HG03280 (cell line): ENCODE results near the gene ZNF521.

Experiments used
- ATAC-seq: cut with Tn5 transposase; IDR thresholded peaks from one replicate; pipeline ENCODE4 v1.9.1; 2021; ENCODE audit warnings: mild to moderate bottlenecking, moderate library complexity; ENCODE audit not compliant: unreplicated experiment

The ZNF521 gene

GRCh38 chr18:25230658-25231326 lies 121.2 kb downstream of the ZNF521 start:
- no peak for ATAC-seq

- ATAC-seq: no peak
These were observed 122.0 kb downstream of the ZNF521 start for GRCh38 chr18:25229920-25230319.

GRCh38 chr18:25229081-25229480 lies 122.9 kb downstream of the ZNF521 start:
- no peak for ATAC-seq

GRCh38 chr18:25228410-25228809 lies 123.6 kb downstream of the ZNF521 start:
- no peak for ATAC-seq

GRCh38 chr18:25225151-25225550 lies 126.8 kb downstream of the ZNF521 start:
- ATAC-seq: no peak

GRCh38 chr18:25223899-25224886 lies 127.8 kb downstream of the ZNF521 start:
- ATAC-seq: no peak

GRCh38 chr18:25223211-25223610 lies 128.8 kb downstream of the ZNF521 start:
- no peak for ATAC-seq

- no peak for ATAC-seq
These were observed 129.3 kb downstream of the ZNF521 start for GRCh38 chr18:25222648-25223047.

- no peak for ATAC-seq
These were observed 141.3 kb downstream of the ZNF521 start for GRCh38 chr18:25210622-25211021.

GRCh38 chr18:25192065-25192464 lies 159.9 kb downstream of the ZNF521 start:
- ATAC-seq: no peak

GRCh38 chr18:25190472-25190871 lies 161.5 kb downstream of the ZNF521 start:
- ATAC-seq: peak; percentile 87

- ATAC-seq: no peak
These were observed 162.4 kb downstream of the ZNF521 start for GRCh38 chr18:25189391-25190185.

GRCh38 chr18:25187521-25188192 lies 164.3 kb downstream of the ZNF521 start:
- ATAC-seq: no peak

GRCh38 chr18:25186871-25187270 lies 165.1 kb downstream of the ZNF521 start:
- ATAC-seq: no peak

- ATAC-seq: no peak
These were observed 170.0 kb downstream of the ZNF521 start for GRCh38 chr18:25181993-25182392.

- ATAC-seq: no peak
These were observed 170.4 kb downstream of the ZNF521 start for GRCh38 chr18:25181581-25181980.

- ATAC-seq: no peak
These were observed 170.9 kb downstream of the ZNF521 start for GRCh38 chr18:25180973-25181548.

- no peak for ATAC-seq
These were observed 174.3 kb downstream of the ZNF521 start for GRCh38 chr18:25177631-25178030.

GRCh38 chr18:25176518-25177042 lies 175.4 kb downstream of the ZNF521 start:
- ATAC-seq: no peak
